Psoas muscle (tissue), 8 donors: Measurements from ENCODE around the gene ATXN10. TPM values are rescaled to one million over a fixed set of nuclear protein-coding genes. Genes with fewer than 3 reads are reported as not detected.

Source experiments
- ATAC-seq, 4 donors: fragments of 200-7000 bp; cut with Tn5 transposase; one replicate each; pipeline ENCODE4 v1.9.1; 2020; ENCODE audit warnings: moderate library complexity in 3 of 4, mild to moderate bottlenecking in 2 of 4
- DNase-seq, 2 donors: peaks; one replicate each; pipeline ENCODE4 v3.0.0-alpha.2; 2020
- H3K27ac ChIP-seq: fragments of 200-600 bp; one replicate; pipeline ENCODE4 v1.8.0; 2022
- H3K27me3 ChIP-seq, 3 donors: fragments of 200-600 bp in 1 of 3; one replicate each; pipeline versions ENCODE4 v1.6.1 to v1.8.0; 2013 to 2022; ENCODE audit warnings: low read length in 2 of 3, mild to moderate bottlenecking in 2 of 3, moderate library complexity in 1 of 3; ENCODE audit not compliant: insufficient read depth in 3 of 3
- H3K36me3 ChIP-seq, 2 donors: fragments of 200-600 bp in 1 of 2; one replicate each; pipeline versions ENCODE4 v1.6.1 to v1.8.0; 2013 to 2022; ENCODE audit warnings: low read depth in 1 of 2, mild to moderate bottlenecking in 1 of 2, moderate library complexity in 1 of 2; ENCODE audit not compliant: insufficient read depth in 1 of 2
- H3K4me1 ChIP-seq: fragments of 200-600 bp; one replicate; pipeline ENCODE4 v1.8.0; 2022
- H3K4me3 ChIP-seq: fragments of 200-600 bp; one replicate; pipeline ENCODE4 v1.8.0; 2022; ENCODE audit warnings: mild to moderate bottlenecking
- H3K9me3 ChIP-seq: fragments of 200-600 bp; one replicate; pipeline ENCODE4 v1.8.0; 2022
- CTCF ChIP-seq: fragments of 200-600 bp; IDR thresholded peaks from one replicate; pipeline ENCODE4 v1.8.0; 2022; ENCODE audit warnings: antibody characterized with exemption
- WGBS, 3 donors: extraction: QIAGEN DNeasy Blood & Tissue Kit; methylation state at CpG; one replicate each; pipeline versions ENCODE4 v1.1.6 to v1.1.7; 2013; 5-methylcytosine and 5-hydroxymethylcytosine counted together
- intact Hi-C, 2 donors: fragments of 100-400 bp; cut with DNase I; formaldehyde crosslinking; loops; one replicate each; pipeline versions ENCODE4 v1.11.0 to v1.14.2; 2022
- polyA plus RNA-seq, 3 donors: library from polyadenylated mRNA; stranded (reverse); fragments of 200-250 nt; gene quantifications; one replicate each; pipeline ENCODE4 v1.2.3, GENCODE V29; 2013
- total RNA-seq, 4 donors: library from RNA; stranded (reverse); fragmentation: NEBNext Ultra II Directional in 2 of 4; extraction: Animal tissue kit (Norgen Biotek cat#: 25700) in 2 of 4; gene quantifications; one replicate each; pipeline versions ENCODE4 v1.2.1 to v1.2.4, GENCODE V29; 2021 to 2023
- donor health status: healthy with polysubstance abuse.
- donor health status: DM: no; HTN: no; CAD: no; lungs with moderate emphysema.
- donor health status: Bipolar disorder and iron deficiency.
- donor health status: healthy.
- donor health status: DM: yes; HTN: yes; CAD: no.
- donor health status: DM: no; HTN: no; CAD: no.
- donor health status: DM: no; HTN: no; CAD: no.
- donor health status: DM: yes; HTN: yes; CAD: no.

The ATXN10 gene
- total and polyA plus RNA-seq, 7 donors: 57.7 to 173 (median 115) TPM

DNA sequence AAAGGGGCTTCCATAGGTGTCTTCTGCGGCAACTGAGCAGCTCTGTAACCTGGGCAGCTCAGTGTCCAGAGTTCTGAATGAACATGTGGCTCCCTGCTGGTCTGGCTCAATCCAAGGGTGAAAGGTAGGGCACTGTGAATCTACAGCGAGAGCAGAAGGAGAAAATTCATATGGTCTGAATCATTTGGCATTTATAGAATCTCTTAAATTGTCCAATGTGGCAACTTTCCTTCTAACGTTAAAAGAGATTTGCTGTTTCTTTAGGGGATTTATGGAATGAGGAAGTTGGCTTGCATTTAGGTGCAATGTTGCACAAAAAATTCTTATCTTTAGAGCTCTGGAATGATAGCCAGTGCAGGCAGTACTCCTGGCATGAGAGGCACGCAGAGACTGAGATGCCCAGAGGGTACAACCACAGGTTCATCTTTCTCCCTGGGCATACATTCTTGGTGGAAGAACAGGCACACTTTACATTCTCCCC lies 17.0 kb downstream of the ATXN10 start:
- no peaks in the 10 kb centered on the region for H3K9me3 ChIP-seq
- ATAC-seq: peak; percentile 89 to 92 (median 91)
- no peak for DNase-seq
- peaks cover 56% of the 10 kb centered on the region for H3K4me1 ChIP-seq
- no peaks in the 10 kb centered on the region for H3K27me3 ChIP-seq
- peaks cover 5 to 41% of the 10 kb centered on the region in 2 donors for H3K36me3 ChIP-seq
- 24 to 40% (median 32%) methylated on average over 4 of the region's 4 CpGs for WGBS, 3 donors
- peak overlapping the region; percentile 39 for H3K27ac ChIP-seq
- intact Hi-C loops: no loop called here
- no peak overlapping the region for H3K4me3 ChIP-seq
- no peak for TF ChIP-seq CTCF

- H3K27ac ChIP-seq: peak overlapping the region; percentile 39
- no peaks in the 10 kb centered on the region for H3K9me3 ChIP-seq
- H3K27me3 ChIP-seq: no peaks in the 10 kb centered on the region
- peaks cover 50% of the 10 kb centered on the region for H3K4me1 ChIP-seq
- H3K4me3 ChIP-seq: no peak overlapping the region
- intact Hi-C loops: no loop called here
- no peak for DNase-seq
- H3K36me3 ChIP-seq: peaks cover 5 to 47% of the 10 kb centered on the region in 2 donors
- ATAC-seq: peak in 3 of 4 donors; percentile 21 to 37 (median 27)
- TF ChIP-seq CTCF: no peak
- WGBS, 3 donors: 84 to 97% (median 97%) methylated on average over 1 of the region's 1 CpG
Measured at GRCh38 chr22:45689211-45689610, 17.6 kb downstream of the ATXN10 start.

- Histone ChIP-seq H3K4me1 (peaks cover 43% of the 10 kb centered on the region), H3K27me3 (no peaks in the 10 kb centered on the region), H3K9me3 (no peaks in the 10 kb centered on the region), H3K36me3 (peaks cover 5 to 55% of the 10 kb centered on the region in 2 donors), H3K27ac (no peak overlapping the region), H3K4me3 (no peak overlapping the region)
- DNase-seq (no peak), ATAC-seq (no peak)
- intact Hi-C loops: no loop called here
- WGBS, 3 donors: 98 to 100% (median 99%) methylated on average over 2 of the region's 2 CpGs
- TF ChIP-seq CTCF: no peak
Measured at GRCh38 chr22:45690008-45690407, 18.4 kb downstream of the ATXN10 start.

DNA sequence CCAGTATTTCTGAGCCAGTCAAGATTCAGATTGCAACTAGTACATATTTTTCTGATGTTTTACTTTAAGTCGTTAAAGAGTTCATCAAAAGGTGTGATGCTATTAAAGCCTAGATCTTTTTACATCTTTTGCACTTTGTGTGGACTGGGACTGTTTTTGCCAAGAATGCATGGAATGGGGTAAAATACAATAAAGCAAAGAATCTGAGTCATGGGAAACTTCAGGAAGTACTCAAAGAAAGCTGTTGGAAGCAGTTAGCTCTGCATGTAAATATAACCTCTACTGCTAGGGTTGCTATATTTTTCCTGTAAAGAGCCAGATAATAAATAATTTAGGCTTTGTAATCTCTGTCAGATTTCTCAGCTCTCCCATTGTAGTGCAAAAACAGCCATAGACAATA lies 20.9 kb downstream of the ATXN10 start:
- no peak overlapping the region for H3K4me3 ChIP-seq
- H3K9me3 ChIP-seq: no peaks in the 10 kb centered on the region
- WGBS, 3 donors: 84 to 91% (median 85%) methylated on average over 1 of the region's 1 CpG
- H3K4me1 ChIP-seq: peaks cover 19% of the 10 kb centered on the region
- no peak for TF ChIP-seq CTCF
- ATAC-seq (no peak), DNase-seq (no peak)
- H3K27ac ChIP-seq: no peak overlapping the region
- intact Hi-C loops: no loop called here
- no peaks in the 10 kb centered on the region for H3K27me3 ChIP-seq
- peaks cover 5 to 70% of the 10 kb centered on the region in 2 donors for H3K36me3 ChIP-seq

DNA sequence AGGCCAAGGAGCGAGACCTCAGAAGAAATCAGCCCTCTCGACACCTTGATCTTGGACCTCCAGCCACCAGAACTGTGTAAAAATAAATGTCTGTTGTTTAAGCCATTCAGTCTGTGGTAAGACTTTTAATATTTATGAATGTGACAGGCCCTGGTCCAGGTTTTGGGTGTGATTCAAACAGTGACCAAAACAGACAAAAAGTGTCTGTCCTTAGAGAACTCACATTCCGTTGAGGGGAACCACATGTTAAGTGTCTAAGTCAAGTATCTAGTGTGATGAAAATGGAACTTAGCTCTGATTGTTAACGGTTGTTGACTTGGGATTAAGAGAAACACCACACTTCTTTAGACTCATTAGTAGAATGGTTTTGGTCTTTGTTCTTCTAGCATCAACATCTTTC lies 22.2 kb downstream of the ATXN10 start:
- DNase-seq (no peak), ATAC-seq (no peak)
- intact Hi-C loops: no loop called here
- TF ChIP-seq CTCF: no peak
- no peak overlapping the region for H3K27ac ChIP-seq
- H3K27me3 ChIP-seq: no peaks in the 10 kb centered on the region
- H3K4me3 ChIP-seq: no peak overlapping the region
- H3K4me1 ChIP-seq: peaks cover 6% of the 10 kb centered on the region
- no peaks in the 10 kb centered on the region for H3K9me3 ChIP-seq
- WGBS, 3 donors: 93 to 94% (median 94%) methylated on average over 4 of the region's 4 CpGs
- peaks cover 5 to 76% of the 10 kb centered on the region in 2 donors for H3K36me3 ChIP-seq
